Transverse colon (tissue), 4 donors: ENCODE results near the gene SYNE1. TPM values are rescaled to one million over a fixed set of nuclear protein-coding genes. Genes with fewer than 3 reads are reported as not detected.

Experiments
- DNase-seq: peaks from one replicate; pipeline ENCODE4 v3.0.0-alpha.2; 2019
- H3K27ac ChIP-seq, 4 donors: fragments of 200-600 bp; sonication (generic); 2 replicates each; pipeline ENCODE4 v1.5.1; 2016 to 2018; ENCODE audit warnings: inconsistent platforms in 4 of 4
- H3K27me3 ChIP-seq: fragments of 200-600 bp; sonication (generic); 2 replicates; pipeline ENCODE4 v1.5.1; 2017; ENCODE audit warnings: inconsistent platforms
- H3K36me3 ChIP-seq, 4 donors: fragments of 200-600 bp; sonication (generic); 2 replicates each; pipeline ENCODE4 v1.5.1; 2017 to 2019; ENCODE audit warnings: inconsistent platforms in 4 of 4
- H3K4me1 ChIP-seq, 4 donors: fragments of 200-600 bp; sonication (generic); 2 replicates each; pipeline ENCODE4 v1.5.1; 2017 to 2020; ENCODE audit warnings: inconsistent platforms in 4 of 4
- H3K4me3 ChIP-seq, 4 donors: fragments of 200-600 bp; sonication (generic); 1 replicate in 1 of 4; 2 replicates in 3 of 4; pipeline versions ENCODE4 v1.5.1 to v1.6.1; 2017 to 2019; ENCODE audit warnings: inconsistent platforms in 4 of 4
- H3K9me3 ChIP-seq, 2 donors: fragments of 200-600 bp; sonication (generic); 2 replicates each; pipeline ENCODE4 v1.5.1; 2017 to 2019; ENCODE audit warnings: inconsistent platforms in 2 of 2
- CTCF ChIP-seq, 5 experiments: fragments of 200-600 bp in 3 of 5; fragments of 450-650 bp in 2 of 5; sonication (generic) in 3 of 5; IDR thresholded peaks; 1 replicate in 2 of 5; 2 replicates in 3 of 5; pipeline ENCODE4 v1.5.1; 2016 to 2017; ENCODE audit warnings: antibody characterized with exemption in 5 of 5, inconsistent platforms in 3 of 5, mild to moderate bottlenecking in 2 of 5, moderate library complexity in 1 of 5
- EP300 ChIP-seq: sonication (generic); formaldehyde crosslinking; IDR thresholded peaks from one replicate; pipeline ENCODE4 v1.6.1; 2017; ENCODE audit warnings: antibody characterized with exemption, low read depth
- POLR2A ChIP-seq: fragments of 450-650 bp; IDR thresholded peaks from one replicate; pipeline ENCODE4 v1.6.1; 2016; ENCODE audit warnings: antibody characterized with exemption, mild to moderate bottlenecking, moderate library complexity
- POLR2AphosphoS5 ChIP-seq, 3 donors: sonication (generic); formaldehyde crosslinking; IDR thresholded peaks; one replicate each; pipeline ENCODE4 v1.6.1; 2016; ENCODE audit warnings: antibody characterized with exemption in 3 of 3
- WGBS, 2 donors: methylation state at CpG; one replicate each; pipeline ENCODE4 v1.1.5; 2018; ENCODE audit warnings: low coverage in 1 of 2; 5-methylcytosine and 5-hydroxymethylcytosine counted together
- in situ Hi-C, 4 donors: fragments of 200-750 bp; cut with MboI; loops; one replicate each; pipeline versions ENCODE4 v1.15.0 to v1.15.1; 2017; ENCODE audit warnings: low sequenced_read_pairs in 3 of 4, low pct_ligation_motif_present in 1 of 4, low pct_unique_long_range_greater_than_20kb in 1 of 4
- intact Hi-C: fragments of 100-400 bp; cut with DNase I; formaldehyde crosslinking; loops from one replicate; pipeline ENCODE4 v1.15.1; 2023; ENCODE audit warnings: low total_unique reads
- total RNA-seq, 4 donors: library from RNA; depleted of rRNA; stranded (reverse); fragments of >200 nt; gene quantifications; one replicate each; pipeline ENCODE4 v1.1.0, GENCODE V29; 2016

Gene SYNE1
- total RNA-seq, 4 donors from 2014 or later: 31.4 to 87.2 (median 59.7) TPM

- TF ChIP-seq POLR2A: no peak
- TF ChIP-seq EP300: no peak
- no peak for TF ChIP-seq CTCF (IDR thresholded peaks at IDR 0.05)
- TF ChIP-seq POLR2AphosphoS5 (IDR thresholded peaks at IDR 0.05): no peak
- in situ Hi-C loops: no loop called here
- H3K27me3 ChIP-seq: no peaks in the 10 kb centered on the region
- H3K9me3 ChIP-seq: no peaks in the 10 kb centered on the region
- WGBS, 2 donors: 79 to 80% methylated on average over 7 of the region's 7 CpGs
- no peak overlapping the region for H3K4me3 ChIP-seq
- no peak for DNase-seq
- intact Hi-C loops: no loop called here
- H3K27ac ChIP-seq: no peak overlapping the region
- no peaks in the 10 kb centered on the region for H3K4me1 ChIP-seq
- no peaks in the 10 kb centered on the region for H3K36me3 ChIP-seq
Observed at GRCh38 chr6:152472325-152472724, 164.8 kb downstream of the SYNE1 start.

- WGBS, 2 donors: 64 to 76% methylated on average over 11 of the region's 11 CpGs
Observed at GRCh38 chr6:152471456-152472265, 165.5 kb downstream of the SYNE1 start.

GRCh38 chr6:152463164-152463563 lies 174.0 kb downstream of the SYNE1 start:
- Histone ChIP-seq H3K27ac (no peak overlapping the region), H3K27me3 (no peaks in the 10 kb centered on the region), H3K36me3 (no peaks in the 10 kb centered on the region), H3K4me1 (no peaks in the 10 kb centered on the region), H3K4me3 (peak overlapping the region in 3 of 4 donors; percentile 8 to 16 (median 15)), H3K9me3 (no peaks in the 10 kb centered on the region)
- intact Hi-C loops (no loop called here), in situ Hi-C loops (no loop called here)
- WGBS, 2 donors: 55 to 56% methylated on average over 5 to 7 of the region's 7 CpGs
- DNase-seq: no peak
- TF ChIP-seq CTCF (IDR thresholded peaks at IDR 0.05) (no peak), POLR2A (no peak), EP300 (no peak), POLR2AphosphoS5 (IDR thresholded peaks at IDR 0.05) (no peak)

More at GRCh38 chr6:152471456-152472265, 165.5 kb downstream of the SYNE1 start:
- Histone ChIP-seq H3K4me1 (no peaks in the 10 kb centered on the region), H3K36me3 (no peaks in the 10 kb centered on the region), H3K27ac (no peak overlapping the region), H3K27me3 (no peaks in the 10 kb centered on the region), H3K4me3 (peak overlapping the region in 1 of 4 donors; percentile 9), H3K9me3 (no peaks in the 10 kb centered on the region)
- in situ Hi-C loops (no loop called here), intact Hi-C loops (no loop called here)
- TF ChIP-seq CTCF (IDR thresholded peaks at IDR 0.05): no peak
- no peak for DNase-seq

- H3K27ac ChIP-seq: no peak overlapping the region
- peak overlapping the region in 3 of 4 donors; percentile 8 to 16 (median 15) for H3K4me3 ChIP-seq
Observed at GRCh38 chr6:152462716-152463115, 174.4 kb downstream of the SYNE1 start.

More at GRCh38 chr6:152462716-152463115, 174.4 kb downstream of the SYNE1 start:
- H3K9me3 ChIP-seq: no peaks in the 10 kb centered on the region
- no peak for DNase-seq
- no peaks in the 10 kb centered on the region for H3K27me3 ChIP-seq
- intact Hi-C loops (no loop called here), in situ Hi-C loops (no loop called here)
- 44 to 47% methylated on average over 6 of the region's 6 CpGs for WGBS, 2 donors
- H3K4me1 ChIP-seq: no peaks in the 10 kb centered on the region
- H3K36me3 ChIP-seq: no peaks in the 10 kb centered on the region
- TF ChIP-seq CTCF (IDR thresholded peaks at IDR 0.05): no peak
- TF ChIP-seq POLR2AphosphoS5 (IDR thresholded peaks at IDR 0.05): no peak
- no peak for TF ChIP-seq POLR2A
- no peak for TF ChIP-seq EP300
